Stomach (tissue), 4 donors: ENCODE data around the gene CHD1.

Experiments used
- POLR2A ChIP-seq, 4 donors: fragments of 450-650 bp; IDR thresholded peaks; one replicate each; pipeline ENCODE4 v1.6.1; 2016; ENCODE audit warnings: antibody characterized with exemption in 4 of 4, control low read depth in 2 of 4, mild to moderate bottlenecking in 1 of 4, moderate library complexity in 1 of 4
- POLR2AphosphoS5 ChIP-seq, 3 donors: sonication (generic); formaldehyde crosslinking; IDR thresholded peaks; one replicate each; pipeline ENCODE4 v1.6.1; 2016; ENCODE audit warnings: antibody characterized with exemption in 3 of 3
- TF ChIP-seq, protein P1 (sequence below), 7 experiments: fragments of 450-650 bp in 4 of 7; fragments of 200-600 bp in 3 of 7; sonication (generic) in 3 of 7; IDR thresholded peaks; one replicate each; pipeline ENCODE4 v1.5.1; 2016 to 2019; ENCODE audit warnings: antibody characterized with exemption in 7 of 7, control low read depth in 2 of 7, mild to moderate bottlenecking in 1 of 7

DNA sequence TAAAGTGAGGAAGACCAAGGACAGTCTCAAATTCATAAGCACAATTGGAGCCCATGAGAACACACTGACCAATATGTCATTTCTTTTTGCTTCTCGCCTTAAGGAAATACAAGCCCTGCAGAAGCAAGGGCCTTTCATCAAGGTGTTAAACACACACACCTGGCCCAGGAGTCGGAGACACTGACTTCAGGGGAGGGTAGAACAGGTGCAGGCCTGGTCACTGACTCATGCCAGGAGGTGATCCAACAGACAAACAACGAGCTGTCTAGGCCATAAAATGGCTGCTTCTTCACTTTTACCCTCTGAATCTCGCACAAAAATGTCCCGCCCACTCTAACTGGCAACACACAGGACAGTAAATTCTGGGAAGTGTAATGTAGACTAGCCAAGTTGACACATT lies 92.6 kb downstream of the CHD1 start:
- TF ChIP-seq POLR2A (IDR thresholded peaks at IDR 0.05) (no peak), POLR2AphosphoS5 (IDR thresholded peaks at IDR 0.05) (no peak)
- TF ChIP-seq, protein P1, sequence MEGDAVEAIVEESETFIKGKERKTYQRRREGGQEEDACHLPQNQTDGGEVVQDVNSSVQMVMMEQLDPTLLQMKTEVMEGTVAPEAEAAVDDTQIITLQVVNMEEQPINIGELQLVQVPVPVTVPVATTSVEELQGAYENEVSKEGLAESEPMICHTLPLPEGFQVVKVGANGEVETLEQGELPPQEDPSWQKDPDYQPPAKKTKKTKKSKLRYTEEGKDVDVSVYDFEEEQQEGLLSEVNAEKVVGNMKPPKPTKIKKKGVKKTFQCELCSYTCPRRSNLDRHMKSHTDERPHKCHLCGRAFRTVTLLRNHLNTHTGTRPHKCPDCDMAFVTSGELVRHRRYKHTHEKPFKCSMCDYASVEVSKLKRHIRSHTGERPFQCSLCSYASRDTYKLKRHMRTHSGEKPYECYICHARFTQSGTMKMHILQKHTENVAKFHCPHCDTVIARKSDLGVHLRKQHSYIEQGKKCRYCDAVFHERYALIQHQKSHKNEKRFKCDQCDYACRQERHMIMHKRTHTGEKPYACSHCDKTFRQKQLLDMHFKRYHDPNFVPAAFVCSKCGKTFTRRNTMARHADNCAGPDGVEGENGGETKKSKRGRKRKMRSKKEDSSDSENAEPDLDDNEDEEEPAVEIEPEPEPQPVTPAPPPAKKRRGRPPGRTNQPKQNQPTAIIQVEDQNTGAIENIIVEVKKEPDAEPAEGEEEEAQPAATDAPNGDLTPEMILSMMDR (IDR thresholded peaks at IDR 0.05): no peak
